Activated naive CD8-positive, alpha-beta T cell treated with anti-CD3 and anti-CD28 coated beads, Interleukin-2, amount 50 U/mL, for 16 hours (primary cell): ENCODE results near the gene CLEC19A.

Experiments used
- DNase-seq: peaks from one replicate; pipeline ENCODE4 v3.0.0-alpha.2; 2020; ENCODE audit warnings: low read depth, low spot score

The CLEC19A gene

DNA sequence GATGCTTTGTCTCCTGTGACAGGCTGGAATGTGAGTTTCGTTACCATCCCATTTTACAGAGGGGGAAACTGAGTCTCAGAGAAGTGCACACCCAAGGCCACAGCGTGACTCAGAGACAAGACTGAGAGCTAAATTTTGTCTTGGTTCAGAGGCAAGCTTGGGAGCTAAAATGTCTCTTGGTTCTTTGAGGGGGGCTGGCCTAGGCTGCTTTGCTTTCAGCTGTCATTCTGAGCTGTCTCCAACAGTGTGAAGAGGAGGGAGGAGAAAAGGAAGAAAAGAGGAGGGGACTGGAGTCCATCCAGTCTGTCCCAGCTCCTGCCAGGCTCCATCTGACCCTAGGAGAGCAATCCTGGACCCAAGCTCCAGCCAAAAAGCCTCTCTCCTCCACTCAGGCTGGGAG, at the start of gene CLEC19A:
CLEC19A (plus strand) TSS at position 301 of the 400 bp plus-strand sequence. CDS start 121 bp downstream, outside the sequence.
- DNase-seq, result no peak

DNA sequence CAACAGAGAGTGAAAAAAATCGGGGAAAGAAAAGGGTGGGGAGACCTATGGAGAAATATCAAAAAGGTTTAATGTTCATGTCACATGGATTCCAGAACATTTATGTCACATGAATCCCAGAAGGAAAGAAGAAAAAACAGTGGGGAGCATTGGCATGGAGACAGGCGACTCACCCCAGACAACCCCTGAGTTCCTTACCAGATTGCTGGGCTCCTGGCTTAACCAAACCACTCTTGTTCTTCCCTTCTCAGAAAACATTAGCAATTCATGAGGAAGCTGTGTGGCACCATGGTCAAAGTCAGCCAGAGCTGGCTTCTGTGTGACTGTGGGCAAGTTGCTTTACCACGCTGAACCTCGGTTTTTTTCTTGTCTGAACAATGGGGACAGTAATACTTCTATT, 49.6 kb upstream of the CLEC19A start:
- DNase-seq, result no peak

DNA sequence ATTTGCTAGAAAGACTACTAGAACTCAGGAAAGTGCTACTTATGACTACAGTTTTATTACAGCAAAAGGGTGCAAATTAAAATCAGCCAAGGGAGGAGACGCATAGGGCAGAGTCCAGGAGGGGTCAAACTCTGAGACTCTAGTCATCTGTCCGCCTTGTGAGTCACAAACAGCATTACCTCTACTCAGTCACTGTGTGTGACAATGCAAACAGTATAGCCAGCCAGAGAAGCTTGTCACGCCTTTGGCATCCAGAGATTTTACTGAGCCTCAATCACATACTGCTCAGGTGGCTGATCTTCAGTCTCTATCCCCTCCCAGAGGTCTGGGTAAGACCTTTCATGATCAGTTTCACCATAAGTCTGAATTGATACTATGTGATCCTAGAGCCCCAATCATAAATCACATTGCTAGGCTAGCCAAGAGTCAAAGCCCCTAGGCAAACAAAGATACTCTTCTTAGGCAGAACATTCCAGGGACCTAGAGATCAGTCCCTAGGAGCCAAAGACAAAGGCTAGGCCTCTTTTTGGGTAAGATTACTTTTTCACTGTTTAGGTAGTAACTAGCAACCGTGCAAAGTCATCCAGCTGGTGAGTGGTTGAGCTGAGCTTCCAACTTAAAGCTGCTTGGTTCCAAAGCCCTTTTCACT, 48.8 kb upstream of the CLEC19A start:
- DNase-seq, result no peak

DNA sequence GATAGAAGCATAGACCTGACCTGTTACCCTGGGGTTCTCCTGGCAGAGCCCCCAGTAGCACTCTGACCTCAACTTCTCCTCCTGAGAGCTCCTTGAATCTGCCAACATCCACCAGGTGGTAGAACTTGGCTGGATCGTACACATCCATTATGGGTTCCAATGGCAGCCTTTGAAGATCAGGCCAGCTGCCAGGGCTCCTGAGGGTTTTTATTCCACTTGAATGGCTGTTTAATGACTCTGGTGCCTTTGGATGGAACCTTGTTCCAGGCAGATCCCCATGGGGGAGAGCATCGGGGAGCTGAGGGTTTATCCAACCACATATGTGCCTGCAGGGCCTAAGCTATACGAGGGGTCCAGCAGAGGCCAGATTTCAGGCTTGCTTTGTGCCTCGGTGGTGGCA, 47.1 kb upstream of the CLEC19A start:
- no peak for DNase-seq

DNA sequence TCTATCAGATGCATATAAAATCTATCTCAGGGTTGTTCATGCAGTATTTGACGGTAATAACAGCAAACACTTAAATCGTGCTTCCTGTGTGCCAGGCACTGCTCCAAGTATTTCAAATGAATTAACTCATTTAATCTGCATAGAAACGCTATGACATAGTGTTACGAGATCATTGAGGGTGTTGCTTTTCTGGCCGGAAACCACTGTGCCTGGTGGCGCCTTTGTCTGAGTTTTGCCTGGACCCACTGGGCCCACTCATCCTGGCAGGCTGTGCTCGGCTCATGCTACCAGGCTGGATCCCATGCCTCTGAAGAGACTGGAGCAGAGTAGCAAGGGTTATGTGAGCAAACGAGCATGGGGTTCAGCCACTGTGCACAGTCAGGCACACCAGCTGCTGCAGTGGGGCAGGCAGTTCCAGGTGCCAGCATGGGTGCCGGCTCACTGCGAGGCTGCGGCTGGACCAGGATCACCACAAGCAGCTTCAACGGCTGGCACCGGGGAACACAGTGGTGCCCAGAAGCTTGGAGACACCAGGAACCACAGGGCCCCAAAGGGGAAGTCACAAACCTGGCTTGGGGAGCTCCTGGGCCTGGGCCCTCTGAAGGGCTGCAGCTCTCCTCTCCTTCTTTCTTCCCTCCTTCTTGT, 45.9 kb upstream of the CLEC19A start:
- no peak for DNase-seq

DNA sequence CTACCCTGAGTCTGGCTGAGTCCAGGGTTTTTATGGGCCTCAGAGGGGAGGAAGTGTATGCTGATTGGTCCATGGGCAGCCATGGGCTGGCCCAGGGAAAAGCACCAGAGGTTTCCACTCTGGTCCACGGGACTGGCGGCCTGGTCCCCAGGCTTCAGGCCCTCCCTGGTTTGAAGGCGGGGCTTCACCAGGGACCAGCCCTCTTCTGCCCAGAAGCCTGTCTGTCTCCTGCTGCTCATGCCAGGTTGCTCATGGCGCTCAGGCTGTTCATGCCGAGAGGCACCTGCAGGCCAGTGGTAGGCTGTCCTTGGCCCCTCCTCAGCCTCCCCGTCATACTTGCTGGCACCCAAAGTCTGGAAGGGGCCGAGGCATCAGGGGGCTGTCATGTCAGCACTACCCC, 45.0 kb upstream of the CLEC19A start:
- DNase-seq, result no peak

DNA sequence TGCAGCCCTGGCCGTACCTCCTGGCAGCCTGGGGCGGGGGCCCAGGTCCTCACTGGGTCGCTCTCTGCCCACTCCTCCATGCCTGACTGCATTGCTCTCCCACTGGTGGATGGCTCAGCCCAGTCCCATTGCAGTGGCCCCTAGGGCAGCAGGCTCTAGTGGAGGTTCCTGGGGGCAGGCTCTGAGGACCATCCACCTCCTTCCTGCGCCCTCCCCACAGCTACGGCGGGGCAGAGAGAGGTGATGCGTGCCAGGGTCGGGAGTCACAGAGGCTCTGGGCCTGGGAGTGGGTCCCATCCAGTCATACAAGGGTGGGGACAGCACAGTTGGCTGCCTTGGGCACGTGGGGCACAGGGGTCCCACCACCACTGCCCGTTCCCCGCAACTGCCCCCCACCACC, 44.0 kb upstream of the CLEC19A start:
- no peak for DNase-seq

DNA sequence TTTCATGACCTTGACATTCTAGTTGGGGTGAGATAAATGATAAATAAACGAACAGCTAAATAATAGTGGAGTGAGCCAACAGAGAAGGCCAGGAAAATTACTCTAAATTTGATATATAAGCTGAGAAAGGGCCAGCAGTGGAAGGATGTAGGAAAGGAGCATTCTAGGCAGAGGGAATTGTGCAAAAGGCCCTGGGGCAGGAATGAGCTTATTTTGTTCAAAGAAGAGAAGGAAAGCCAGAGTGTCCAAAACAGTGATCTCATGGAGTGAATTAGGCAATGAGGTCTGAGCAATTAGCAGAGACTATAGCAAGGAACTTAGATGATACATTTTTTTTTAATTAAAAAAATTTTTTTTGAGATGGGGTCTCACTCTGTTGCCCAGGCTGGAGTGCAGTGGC, 43.3 kb upstream of the CLEC19A start:
- DNase-seq, result no peak

DNA sequence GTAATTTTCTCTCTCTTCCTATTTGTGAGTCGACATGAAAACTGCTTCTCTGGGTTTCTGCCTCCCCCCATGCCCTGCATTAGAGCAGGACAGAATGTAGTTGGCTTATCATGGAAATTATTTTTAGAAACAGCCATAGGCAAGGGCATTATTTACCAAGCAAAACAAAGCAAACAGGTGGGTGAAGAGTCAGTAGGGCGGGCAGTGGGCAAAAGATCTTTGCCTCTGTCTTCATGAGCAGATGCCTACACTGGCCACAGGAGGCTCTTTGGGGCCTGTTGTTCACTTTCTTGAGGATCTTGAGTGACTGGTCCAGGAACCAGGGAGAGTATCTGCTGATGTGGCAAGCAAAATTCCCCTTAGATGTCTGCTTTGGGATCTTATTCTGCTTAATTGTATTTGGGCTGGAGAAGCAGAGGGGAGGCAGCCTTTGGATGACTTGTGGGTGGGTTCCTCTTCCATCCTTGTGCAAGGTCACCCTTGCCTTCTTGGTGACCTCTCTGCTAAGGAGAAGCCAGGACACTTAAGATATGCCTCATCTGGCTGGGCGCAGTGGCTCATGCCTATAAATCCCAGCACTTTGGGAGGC, 42.5 kb upstream of the CLEC19A start:
- no peak for DNase-seq

DNA sequence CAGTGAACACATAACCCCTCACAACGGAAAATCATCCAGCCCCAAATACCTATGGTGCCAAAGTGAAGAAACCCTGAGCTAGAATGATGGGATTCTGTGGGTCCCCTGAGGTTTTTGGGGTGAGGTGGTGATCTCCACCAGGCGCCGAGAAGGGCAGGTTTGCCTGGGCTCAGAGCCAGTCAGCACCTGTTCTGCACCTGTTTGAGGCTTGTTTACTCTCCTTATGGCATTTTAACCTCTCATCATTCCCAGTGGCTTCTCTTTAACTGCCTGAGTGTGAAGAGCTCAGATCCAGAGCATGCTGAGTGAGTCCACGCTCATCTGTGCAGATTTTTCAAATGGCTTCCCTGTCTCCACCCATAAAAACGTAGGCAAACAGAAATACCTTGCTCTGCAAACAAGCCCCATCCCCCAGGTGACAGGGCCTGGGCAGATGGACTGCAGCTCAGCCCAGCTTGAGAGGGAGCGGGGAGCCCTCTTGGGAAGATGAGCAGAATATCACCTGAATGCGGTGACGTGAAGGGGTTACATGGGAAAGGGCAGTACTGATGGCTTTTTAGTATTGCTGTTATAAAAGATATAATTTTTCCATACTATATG, 40.1 kb upstream of the CLEC19A start:
- no peak for DNase-seq

DNA sequence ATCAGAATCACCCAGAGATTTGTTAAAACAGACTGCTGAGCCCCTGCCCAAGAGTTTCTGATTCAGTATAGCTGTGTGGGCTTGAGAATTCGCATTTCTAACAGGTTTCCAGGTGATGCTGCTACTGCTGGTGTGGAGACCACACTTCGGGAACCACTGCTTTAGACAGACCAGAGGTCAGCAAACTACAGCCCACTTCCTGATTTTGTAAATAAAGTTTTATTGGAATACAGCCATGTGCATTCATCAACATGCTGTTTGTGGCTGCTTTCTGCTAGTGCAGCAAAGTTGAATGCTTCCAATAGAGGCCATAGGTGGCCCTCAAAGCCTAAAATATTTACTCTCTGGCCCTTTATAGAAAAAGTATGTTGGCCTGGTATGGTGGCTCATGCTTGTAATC, 32.6 kb upstream of the CLEC19A start:
- no peak for DNase-seq

DNA sequence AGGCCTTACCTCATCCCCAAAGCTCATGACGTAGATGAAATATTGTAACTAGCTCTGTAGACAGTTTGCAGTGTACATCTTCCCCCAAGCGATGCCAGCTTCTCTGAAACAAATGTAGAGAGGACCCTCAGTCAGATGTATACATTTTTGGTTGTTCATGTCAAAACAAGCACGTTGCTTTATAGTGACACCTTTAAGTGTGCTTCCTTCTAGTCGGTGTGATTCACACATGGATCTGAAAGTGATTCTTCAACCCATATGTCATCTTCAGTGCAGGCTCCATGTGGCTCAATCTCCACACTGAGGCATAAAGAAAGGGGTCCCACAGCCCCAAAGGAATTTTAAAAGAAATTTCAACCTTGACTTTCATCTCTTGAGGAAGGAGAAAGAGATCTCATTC, 30.9 kb upstream of the CLEC19A start:
- DNase-seq, result no peak

DNA sequence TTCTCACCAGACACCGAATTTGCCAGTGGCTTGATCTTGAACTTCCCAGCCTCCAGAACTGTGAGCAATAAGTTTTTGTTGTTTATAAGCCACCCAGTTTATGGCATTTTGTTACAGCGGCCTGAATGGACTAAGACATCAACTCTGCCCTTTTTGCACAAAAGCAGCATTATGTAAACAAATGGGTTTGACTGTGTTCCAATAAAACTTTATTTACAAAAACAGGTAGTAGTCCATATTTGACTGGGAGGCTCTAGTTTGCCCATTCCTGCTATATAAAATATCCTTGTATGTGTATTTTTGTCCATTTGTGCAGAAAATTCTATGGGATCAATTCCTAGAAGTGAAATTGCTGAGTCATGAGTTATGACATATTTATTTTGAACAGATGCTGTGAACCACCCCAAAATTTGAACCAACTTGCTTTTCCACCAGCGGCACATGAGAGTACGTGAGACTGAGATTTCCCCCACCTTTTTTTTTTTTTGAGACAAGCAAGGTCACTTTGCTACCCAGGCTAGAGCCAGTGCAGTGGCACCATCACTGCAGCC, 21.3 kb upstream of the CLEC19A start:
- DNase-seq, result no peak

DNA sequence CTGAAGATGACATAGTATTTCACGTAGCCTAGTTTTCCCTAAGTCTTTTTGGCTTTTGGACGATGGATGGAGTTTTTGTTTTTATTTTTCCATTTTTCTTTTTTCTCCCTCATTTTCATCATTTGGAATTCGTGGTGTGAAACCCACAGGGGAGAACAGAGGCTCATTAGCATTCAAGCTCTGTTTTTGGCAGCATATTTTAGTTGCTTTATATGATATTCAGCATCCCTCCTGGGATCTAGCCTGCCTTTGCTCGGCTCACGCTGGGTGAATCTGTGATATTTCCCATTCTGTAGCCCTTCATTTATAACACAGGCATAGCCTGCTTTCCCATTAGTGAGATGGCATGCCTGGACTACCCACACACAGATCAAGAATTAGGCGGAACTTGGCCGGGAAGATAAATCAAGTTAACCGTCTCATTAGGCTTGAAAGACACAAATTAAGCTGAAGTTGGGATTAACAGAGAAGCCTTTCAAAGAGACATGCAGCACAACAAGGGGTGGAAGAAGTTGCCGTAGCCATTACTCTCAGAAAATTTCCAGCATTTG, 20.1 kb upstream of the CLEC19A start:
- no peak for DNase-seq

DNA sequence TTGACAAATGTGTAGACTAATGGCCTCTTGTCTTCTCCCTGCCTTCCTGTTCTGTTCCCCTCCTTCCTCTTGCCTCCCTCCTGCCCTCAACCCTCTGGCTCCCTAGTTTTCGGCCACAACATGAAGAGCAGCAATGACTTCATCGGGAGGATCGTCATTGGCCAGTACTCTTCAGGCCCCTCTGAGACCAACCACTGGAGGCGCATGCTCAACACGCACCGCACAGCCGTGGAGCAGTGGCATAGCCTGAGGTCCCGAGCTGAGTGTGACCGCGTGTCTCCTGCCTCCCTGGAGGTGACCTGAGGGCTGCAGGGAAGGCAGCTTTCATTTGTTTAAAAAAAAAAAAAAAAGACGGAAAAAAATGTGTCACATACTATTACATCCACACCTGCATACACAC, 18.8 kb upstream of the CLEC19A start:
- no peak for DNase-seq

DNA sequence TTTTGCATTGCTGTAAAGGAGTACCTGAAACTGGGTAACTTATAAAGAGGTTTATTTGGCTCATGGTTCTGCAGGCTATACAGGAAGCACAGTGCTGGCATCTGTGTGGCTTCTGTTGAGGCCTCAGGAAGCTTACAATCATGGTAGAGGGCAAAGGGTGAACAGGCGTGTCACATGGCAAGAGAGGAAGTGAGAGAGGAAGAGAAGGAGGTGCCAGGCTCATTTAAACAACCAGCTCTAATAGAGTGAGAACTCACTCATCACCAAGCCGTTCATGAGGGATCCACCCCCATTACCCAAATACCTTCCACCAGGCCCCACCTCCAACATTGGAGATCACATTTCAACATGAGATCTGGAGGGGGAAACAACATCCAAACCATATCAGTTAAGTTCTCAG, 16.4 kb upstream of the CLEC19A start:
- DNase-seq, result no peak

DNA sequence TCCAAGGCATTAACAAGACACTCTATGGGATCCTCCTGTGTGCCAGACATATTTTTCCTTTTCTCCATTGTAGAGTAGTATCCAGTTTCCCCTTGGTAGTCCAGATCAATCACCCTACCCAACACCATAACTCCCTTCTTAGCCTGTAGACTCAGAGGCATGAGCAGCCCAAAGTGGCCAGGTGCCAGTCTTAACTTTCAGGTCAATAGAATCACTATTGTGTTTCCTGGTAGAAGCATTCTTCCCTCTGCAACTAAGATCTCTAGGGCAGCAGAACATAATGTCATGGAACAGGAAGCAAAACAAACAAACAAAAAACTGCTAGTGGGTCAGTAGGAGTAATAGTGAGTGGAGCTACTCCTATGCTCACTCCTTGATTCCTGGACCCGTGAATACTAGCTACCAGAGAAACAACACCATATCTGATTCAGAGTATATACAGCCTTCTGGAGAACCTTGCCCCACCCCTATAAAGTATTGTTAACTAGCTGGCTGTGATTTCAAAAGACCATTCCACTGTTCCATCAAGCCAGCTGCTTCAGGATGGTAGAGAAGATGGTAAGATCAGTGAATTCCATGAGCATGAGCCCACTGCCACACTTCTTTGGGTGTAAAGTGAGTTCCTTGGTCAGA, 11.2 kb upstream of the CLEC19A start:
- DNase-seq, result no peak

DNA sequence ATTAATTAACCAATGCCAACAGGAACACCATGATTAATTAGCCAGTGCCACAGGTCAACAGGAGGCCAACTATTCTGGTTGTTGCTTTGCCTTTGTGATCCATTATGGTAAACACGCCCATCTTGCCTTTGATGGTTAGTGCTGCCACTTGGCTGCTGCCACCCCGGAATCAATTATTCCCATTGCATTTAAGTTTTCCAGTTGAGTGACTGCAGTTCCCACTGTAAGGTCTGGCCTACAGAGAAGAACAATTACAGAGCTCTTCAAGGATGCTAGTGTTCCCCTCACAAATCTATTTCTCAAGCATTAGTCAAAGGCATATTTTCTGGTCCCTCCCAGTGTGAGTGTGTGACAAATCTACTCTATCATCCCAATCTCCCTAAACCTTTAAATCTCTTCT, 7.1 kb upstream of the CLEC19A start:
- DNase-seq, result no peak

DNA sequence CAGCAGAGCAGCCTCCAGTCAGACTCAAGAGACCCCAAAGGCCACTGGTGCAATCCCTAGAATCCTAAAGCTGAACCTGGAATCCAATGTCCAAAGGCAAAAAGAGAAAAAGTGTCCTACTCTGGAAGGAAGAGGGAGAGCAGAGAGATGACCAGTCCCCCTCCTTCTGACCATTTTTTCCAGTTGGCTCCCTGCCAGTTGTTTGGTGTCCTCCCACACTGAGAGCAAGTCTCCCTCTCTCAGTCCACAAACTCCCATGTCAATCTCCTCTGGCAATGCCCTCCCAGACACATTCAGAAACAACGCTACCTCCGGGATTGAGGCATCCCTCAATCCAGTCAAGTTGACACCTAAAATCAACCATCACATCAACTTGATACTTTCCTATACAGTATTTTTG, 4.3 kb upstream of the CLEC19A start:
- no peak for DNase-seq

DNA sequence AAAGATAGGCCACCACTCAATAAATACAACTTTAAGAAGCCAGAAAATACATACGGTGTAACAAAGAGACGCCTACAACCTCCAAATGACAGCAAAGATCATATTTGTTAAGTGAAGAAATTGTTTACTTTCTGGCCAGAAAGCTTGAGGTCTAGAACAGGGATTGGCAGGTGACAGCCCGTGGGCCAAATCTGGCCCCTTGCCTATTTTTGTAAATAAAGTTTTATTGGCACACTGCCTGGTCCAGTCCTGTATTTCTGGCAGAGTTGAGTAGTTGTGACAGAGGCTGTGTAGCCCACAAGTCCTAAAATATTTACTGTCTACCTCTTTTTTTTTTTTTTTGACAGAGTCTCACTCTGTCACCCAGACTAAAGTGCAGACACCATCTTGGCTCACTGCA, 3.4 kb upstream of the CLEC19A start:
- no peak for DNase-seq

DNA sequence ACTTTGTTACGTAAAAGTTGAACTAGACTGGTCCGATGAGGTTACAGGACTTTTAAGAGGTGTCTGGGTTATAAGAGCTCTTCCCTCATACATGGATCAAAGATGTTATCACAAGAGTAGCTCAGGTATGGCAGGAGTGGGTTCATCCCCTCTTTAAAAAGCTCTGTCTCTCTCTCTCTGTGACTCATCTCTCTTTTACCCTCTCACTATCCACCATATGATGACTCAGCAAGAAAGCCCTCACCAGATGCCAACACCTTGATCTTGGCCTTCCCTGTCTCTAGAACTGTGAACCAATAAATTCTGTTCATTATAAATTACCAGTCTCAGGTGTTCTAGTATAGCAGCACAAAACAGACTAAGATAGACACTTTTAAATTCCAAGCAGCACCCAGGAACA, 1.9 kb upstream of the CLEC19A start:
- DNase-seq, result no peak

DNA sequence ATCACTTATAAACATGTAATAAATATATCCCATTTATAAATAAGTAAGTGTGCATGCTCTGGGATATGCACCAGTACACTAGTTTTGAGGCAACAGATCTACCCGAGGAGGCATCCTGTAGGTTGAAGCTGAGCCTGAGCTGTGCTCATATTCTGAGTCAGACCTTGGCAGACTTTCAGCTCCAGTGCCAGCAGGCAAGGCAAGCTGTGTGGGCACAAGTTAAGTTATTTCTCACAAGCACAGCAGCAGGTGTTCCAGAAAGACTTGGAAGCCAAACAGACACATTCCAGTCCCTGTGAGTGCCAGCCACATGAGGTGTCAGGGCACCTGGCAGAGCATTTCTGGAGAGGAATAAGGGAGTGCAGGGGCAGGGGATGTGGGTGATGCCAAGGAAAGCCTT, 1.3 kb upstream of the CLEC19A start:
- DNase-seq, result no peak
